ENCODE measurements around the gene SNX30.

Gene SNX30

DNA sequence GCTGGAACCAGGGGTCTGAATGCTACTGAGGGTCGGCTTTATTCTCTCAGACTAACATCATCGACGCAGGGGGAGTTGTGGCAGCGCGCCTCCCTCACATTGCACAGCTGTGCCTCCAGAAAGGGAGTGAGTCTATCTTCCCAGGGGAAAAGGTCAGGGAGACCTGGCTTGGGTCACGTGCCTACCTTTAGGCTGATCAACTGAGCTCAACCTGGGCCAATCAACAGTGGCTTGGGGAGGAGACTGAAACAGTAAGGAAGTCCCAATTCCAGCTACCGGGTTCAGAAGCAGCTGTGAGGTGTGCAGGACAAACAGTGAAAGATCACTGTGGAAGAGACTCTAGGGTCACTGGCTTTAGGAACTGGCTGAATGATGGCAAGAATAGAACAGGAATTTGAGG is 14.3 kb downstream of the SNX30 start:
- no peak overlapping the region for H3K27ac ChIP-seq
- no peaks in the 10 kb centered on the region for H3K27me3 ChIP-seq (ENCODE audit: control insufficient read depth, insufficient read depth, low read length)
- no peaks in the 10 kb centered on the region for H3K9me3 ChIP-seq (ENCODE audit: control insufficient read depth, low read length)
- H3K79me2 ChIP-seq = peaks cover 9% of the 10 kb centered on the region
- H2AFZ ChIP-seq = no peak overlapping the region
- H3K36me3 ChIP-seq (ENCODE audit: control insufficient read depth, insufficient read depth, low read length) = no peaks in the 10 kb centered on the region
- no peak overlapping the region for H3K4me2 ChIP-seq (ENCODE audit: low read length)
- TF ChIP-seq, protein P1, sequence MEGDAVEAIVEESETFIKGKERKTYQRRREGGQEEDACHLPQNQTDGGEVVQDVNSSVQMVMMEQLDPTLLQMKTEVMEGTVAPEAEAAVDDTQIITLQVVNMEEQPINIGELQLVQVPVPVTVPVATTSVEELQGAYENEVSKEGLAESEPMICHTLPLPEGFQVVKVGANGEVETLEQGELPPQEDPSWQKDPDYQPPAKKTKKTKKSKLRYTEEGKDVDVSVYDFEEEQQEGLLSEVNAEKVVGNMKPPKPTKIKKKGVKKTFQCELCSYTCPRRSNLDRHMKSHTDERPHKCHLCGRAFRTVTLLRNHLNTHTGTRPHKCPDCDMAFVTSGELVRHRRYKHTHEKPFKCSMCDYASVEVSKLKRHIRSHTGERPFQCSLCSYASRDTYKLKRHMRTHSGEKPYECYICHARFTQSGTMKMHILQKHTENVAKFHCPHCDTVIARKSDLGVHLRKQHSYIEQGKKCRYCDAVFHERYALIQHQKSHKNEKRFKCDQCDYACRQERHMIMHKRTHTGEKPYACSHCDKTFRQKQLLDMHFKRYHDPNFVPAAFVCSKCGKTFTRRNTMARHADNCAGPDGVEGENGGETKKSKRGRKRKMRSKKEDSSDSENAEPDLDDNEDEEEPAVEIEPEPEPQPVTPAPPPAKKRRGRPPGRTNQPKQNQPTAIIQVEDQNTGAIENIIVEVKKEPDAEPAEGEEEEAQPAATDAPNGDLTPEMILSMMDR (IDR thresholded peaks at IDR 0.05) = no peak
- no peak overlapping the region for H3K4me3 ChIP-seq (ENCODE audit: low read depth, low read length)
- H3K4me1 ChIP-seq = no peaks in the 10 kb centered on the region
- no peak overlapping the region for H3K9ac ChIP-seq

GRCh38 chr9:112765281-112765680 is 14.7 kb downstream of the SNX30 start:
- Histone ChIP-seq H3K9ac (no peak overlapping the region), H3K27ac (no peak overlapping the region), H2AFZ (no peak overlapping the region), H3K27me3 (ENCODE audit: control insufficient read depth, insufficient read depth, low read length) (no peaks in the 10 kb centered on the region), H3K9me3 (ENCODE audit: control insufficient read depth, low read length) (no peaks in the 10 kb centered on the region), H3K4me1 (no peaks in the 10 kb centered on the region), H3K36me3 (ENCODE audit: control insufficient read depth, insufficient read depth, low read length) (no peaks in the 10 kb centered on the region), H3K4me2 (ENCODE audit: low read length) (no peak overlapping the region), H3K4me3 (ENCODE audit: low read depth, low read length) (no peak overlapping the region), H3K79me2 (peaks cover 6% of the 10 kb centered on the region)
- TF ChIP-seq, protein P1 (IDR thresholded peaks at IDR 0.05) = no peak

DNA sequence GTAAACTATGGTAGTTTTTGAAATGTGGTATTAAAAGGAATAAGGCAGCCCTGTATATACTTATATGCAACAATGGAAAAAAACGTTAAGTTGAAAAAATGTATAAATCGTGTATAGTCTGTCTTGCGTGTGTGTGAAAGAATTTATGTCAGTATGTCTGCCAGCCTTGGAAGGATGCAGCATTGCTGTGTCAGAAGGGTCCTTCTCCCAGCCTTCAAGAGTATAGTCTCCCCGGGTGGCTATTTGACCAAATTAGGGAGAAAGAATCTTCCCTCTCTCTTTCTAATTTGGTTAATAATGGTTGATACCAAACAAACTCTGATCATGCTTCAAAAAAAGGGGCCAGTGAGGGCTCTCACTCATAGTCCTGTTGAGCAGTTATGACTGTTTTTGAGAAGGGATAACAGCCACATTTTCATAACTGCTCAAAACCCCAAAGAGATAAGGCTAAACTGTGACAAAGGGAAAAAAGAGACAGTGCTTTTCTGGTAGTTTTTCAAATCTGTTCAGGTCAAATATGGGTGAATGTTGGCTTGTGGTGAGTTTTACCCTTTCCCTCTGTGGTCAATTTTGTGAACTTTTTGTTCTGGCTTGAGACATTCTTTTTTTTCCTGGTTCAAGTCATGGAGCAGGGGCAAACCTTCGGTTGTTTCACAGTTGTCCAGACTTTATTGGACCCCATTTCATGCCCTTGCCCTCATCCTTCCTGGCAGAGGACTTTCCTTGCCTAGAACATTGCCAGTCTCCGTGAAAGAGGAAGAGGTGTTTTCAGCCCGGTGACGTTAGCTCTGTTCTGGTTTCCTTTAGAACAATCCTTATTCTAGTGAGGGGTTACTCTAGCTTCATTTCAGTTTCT is 21.0 kb downstream of the SNX30 start:
- no peak overlapping the region for H3K4me2 ChIP-seq (ENCODE audit: low read length)
- H3K27ac ChIP-seq = no peak overlapping the region
- no peaks in the 10 kb centered on the region for H3K4me1 ChIP-seq
- H3K79me2 ChIP-seq = no peaks in the 10 kb centered on the region
- no peak overlapping the region for H3K4me3 ChIP-seq (ENCODE audit: low read depth, low read length)
- H3K36me3 ChIP-seq (ENCODE audit: control insufficient read depth, insufficient read depth, low read length) = no peaks in the 10 kb centered on the region
- TF ChIP-seq, protein P1 (IDR thresholded peaks at IDR 0.05) = no peak
- no peak overlapping the region for H2AFZ ChIP-seq
- no peak overlapping the region for H3K9ac ChIP-seq
- H3K9me3 ChIP-seq (ENCODE audit: control insufficient read depth, low read length) = no peaks in the 10 kb centered on the region
- no peaks in the 10 kb centered on the region for H3K27me3 ChIP-seq (ENCODE audit: control insufficient read depth, insufficient read depth, low read length)

DNA sequence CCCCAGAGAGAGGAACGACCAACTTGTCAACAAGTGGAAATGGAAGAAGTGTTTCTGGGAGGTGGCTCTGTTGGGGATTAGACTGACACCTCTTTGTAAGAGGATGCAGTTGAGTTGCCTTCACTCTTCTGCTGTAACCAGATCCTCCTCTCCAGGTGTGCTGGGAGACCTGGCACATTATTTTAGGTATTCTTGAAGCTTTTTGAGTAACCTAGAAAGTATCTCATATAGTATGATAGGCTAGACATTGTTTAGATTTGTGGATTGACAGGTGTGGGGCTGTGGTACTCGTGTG is 21.6 kb downstream of the SNX30 start:
- TF ChIP-seq, protein P1 (IDR thresholded peaks at IDR 0.05) = no peak
- no peak overlapping the region for H2AFZ ChIP-seq
- H3K27me3 ChIP-seq (ENCODE audit: control insufficient read depth, insufficient read depth, low read length) = no peaks in the 10 kb centered on the region
- H3K9ac ChIP-seq = no peak overlapping the region
- H3K9me3 ChIP-seq (ENCODE audit: control insufficient read depth, low read length) = no peaks in the 10 kb centered on the region
- no peak overlapping the region for H3K27ac ChIP-seq
- no peaks in the 10 kb centered on the region for H3K4me1 ChIP-seq
- H3K36me3 ChIP-seq (ENCODE audit: control insufficient read depth, insufficient read depth, low read length) = no peaks in the 10 kb centered on the region
- H3K4me3 ChIP-seq (ENCODE audit: low read depth, low read length) = no peak overlapping the region
- no peak overlapping the region for H3K4me2 ChIP-seq (ENCODE audit: low read length)
- H3K79me2 ChIP-seq = no peaks in the 10 kb centered on the region

GRCh38 chr9:112772551-112772950 is 22.0 kb downstream of the SNX30 start:
- Histone ChIP-seq H2AFZ (no peak overlapping the region), H3K4me1 (no peaks in the 10 kb centered on the region), H3K9ac (no peak overlapping the region), H3K27me3 (ENCODE audit: control insufficient read depth, insufficient read depth, low read length) (no peaks in the 10 kb centered on the region), H3K4me3 (ENCODE audit: low read depth, low read length) (no peak overlapping the region), H3K9me3 (ENCODE audit: control insufficient read depth, low read length) (no peaks in the 10 kb centered on the region), H3K4me2 (ENCODE audit: low read length) (no peak overlapping the region), H3K36me3 (ENCODE audit: control insufficient read depth, insufficient read depth, low read length) (no peaks in the 10 kb centered on the region), H3K27ac (no peak overlapping the region), H3K79me2 (no peaks in the 10 kb centered on the region)
- TF ChIP-seq, protein P1 (IDR thresholded peaks at IDR 0.05) = no peak
